Loucy (cell line): ENCODE measurements around the gene CASR.
A peak's percentile ranks its signal among the peaks of the same experiment; 100 is the strongest.

Experiments used
- H2AFZ ChIP-seq: fragments of 200-600 bp; sonication (generic); 2 replicates; pipeline ENCODE4 v1.6.0; 2016; ENCODE audit warnings: antibody characterized with exemption, mild to moderate bottlenecking, low read length, moderate library complexity
- H3F3A ChIP-seq: fragments of 200-600 bp; 2 replicates; pipeline ENCODE4 v1.6.0; 2016; ENCODE audit warnings: antibody characterized with exemption, low read depth, mild to moderate bottlenecking
- H3K27me3 ChIP-seq: fragments of 200-600 bp; sonication (generic); 2 replicates; pipeline ENCODE4 v1.6.1; 2014; ENCODE audit warnings: low read length, mild to moderate bottlenecking; ENCODE audit not compliant: insufficient read depth, poor library complexity, severe bottlenecking
- H3K36me3 ChIP-seq: fragments of 200-600 bp; sonication (generic); 2 replicates; pipeline ENCODE4 v1.6.1; 2016; ENCODE audit warnings: low read length; ENCODE audit not compliant: insufficient read depth
- H3K4me1 ChIP-seq: fragments of 200-600 bp; sonication (generic); 2 replicates; pipeline ENCODE4 v1.5.1; 2014; ENCODE audit warnings: low read length, mild to moderate bottlenecking; ENCODE audit not compliant: insufficient read depth, poor library complexity, severe bottlenecking
- H3K4me2 ChIP-seq: fragments of 200-600 bp; sonication (generic); 2 replicates; pipeline ENCODE4 v1.6.0; 2014; ENCODE audit warnings: antibody characterized with exemption, low read length, low read depth, mild to moderate bottlenecking; ENCODE audit not compliant: poor library complexity, severe bottlenecking
- H3K4me3 ChIP-seq: fragments of 200-600 bp; sonication (generic); 2 replicates; pipeline ENCODE4 v1.5.1; 2014; ENCODE audit warnings: low read length, mild to moderate bottlenecking, mixed read lengths; ENCODE audit not compliant: poor library complexity, severe bottlenecking
- H3K79me2 ChIP-seq: fragments of 200-600 bp; sonication (generic); 2 replicates; pipeline ENCODE4 v1.6.1; 2014; ENCODE audit warnings: low read length; ENCODE audit not compliant: insufficient read depth
- H3K9ac ChIP-seq: fragments of 200-600 bp; sonication (generic); 2 replicates; pipeline ENCODE4 v1.6.0; 2014; ENCODE audit warnings: mild to moderate bottlenecking, low read depth, low read length, moderate library complexity; ENCODE audit not compliant: poor library complexity, severe bottlenecking
- H3K9me2 ChIP-seq: fragments of 200-600 bp; sonication (generic); replicated peaks from 2 replicates; pipeline ENCODE4 v1.6.1; 2016; ENCODE audit warnings: low read depth, low read length, mixed read lengths
- H3K9me3 ChIP-seq: fragments of 200-600 bp; sonication (generic); 2 replicates; pipeline ENCODE4 v1.6.1; 2014; ENCODE audit warnings: mild to moderate bottlenecking, antibody characterized with exemption, low read length, low read depth; ENCODE audit not compliant: insufficient read depth
- H4K20me1 ChIP-seq: fragments of 200-600 bp; sonication (generic); 2 replicates; pipeline ENCODE4 v1.6.0; 2014; ENCODE audit warnings: antibody characterized with exemption, low read length, mild to moderate bottlenecking; ENCODE audit not compliant: insufficient read depth, poor library complexity, severe bottlenecking
- CTCF ChIP-seq: fragments of 200-600 bp; sonication (generic); conservative IDR thresholded peaks from 2 replicates; pipeline ENCODE4 v1.5.1; 2014; ENCODE audit warnings: mild to moderate bottlenecking, antibody characterized with exemption, low read length
- EZH2phosphoT487 ChIP-seq: fragments of 200-600 bp; IDR thresholded peaks from 2 replicates; pipeline ENCODE4 v1.6.1; 2018; ENCODE audit warnings: antibody characterized with exemption, mild to moderate bottlenecking, moderate library complexity, borderline replicate concordance

Gene CASR

GRCh38 chr3:122307976-122308375, 124.5 kb downstream of the CASR start:
- no peak overlapping the region for H3K4me3 ChIP-seq
- H3K4me1 ChIP-seq, result peaks cover 10% of the 10 kb centered on the region
- no peaks in the 10 kb centered on the region for H3K79me2 ChIP-seq
- no peaks in the 10 kb centered on the region for H4K20me1 ChIP-seq
- H3K27me3 ChIP-seq, result peaks cover 13% of the 10 kb centered on the region
- no peak overlapping the region for H3K9ac ChIP-seq
- H3K36me3 ChIP-seq, result no peaks in the 10 kb centered on the region
- H2AFZ ChIP-seq, result no peak overlapping the region
- TF ChIP-seq EZH2phosphoT487 (no peak), CTCF (no peak)
- no peak overlapping the region for H3K4me2 ChIP-seq
- H3K9me3 ChIP-seq, result no peaks in the 10 kb centered on the region
- H3K9me2 ChIP-seq, result no peaks in the 10 kb centered on the region
- H3F3A ChIP-seq, result no peaks in the 10 kb centered on the region

GRCh38 chr3:122310361-122310760, 126.9 kb downstream of the CASR start:
- Histone ChIP-seq H2AFZ (no peak overlapping the region), H3K4me2 (no peak overlapping the region), H3K4me1 (peaks cover 15% of the 10 kb centered on the region)

GRCh38 chr3:122312826-122313225, 129.4 kb downstream of the CASR start:
- Histone ChIP-seq H3F3A (no peaks in the 10 kb centered on the region), H3K4me3 (no peak overlapping the region), H3K9ac (no peak overlapping the region), H3K9me2 (no peaks in the 10 kb centered on the region), H3K4me2 (peak overlapping the region; percentile 9), H4K20me1 (no peaks in the 10 kb centered on the region), H3K4me1 (peaks cover 10% of the 10 kb centered on the region), H3K79me2 (no peaks in the 10 kb centered on the region), H2AFZ (no peak overlapping the region), H3K9me3 (no peaks in the 10 kb centered on the region), H3K27me3 (peaks cover 50% of the 10 kb centered on the region), H3K36me3 (no peaks in the 10 kb centered on the region)
- TF ChIP-seq CTCF (no peak), EZH2phosphoT487 (peak; percentile 52)

More at GRCh38 chr3:122310361-122310760, 126.9 kb downstream of the CASR start:
- Histone ChIP-seq H3K27me3 (peaks cover 31% of the 10 kb centered on the region), H3K79me2 (no peaks in the 10 kb centered on the region), H3K36me3 (no peaks in the 10 kb centered on the region), H4K20me1 (no peaks in the 10 kb centered on the region), H3K9me2 (no peaks in the 10 kb centered on the region), H3K4me3 (no peak overlapping the region), H3K9ac (no peak overlapping the region), H3F3A (no peaks in the 10 kb centered on the region), H3K9me3 (no peaks in the 10 kb centered on the region)
- TF ChIP-seq EZH2phosphoT487 (no peak), CTCF (no peak)
